ENCODE measurements around the gene SLC35F2. TPM values are rescaled to one million over a fixed set of nuclear protein-coding genes. Genes with fewer than 3 reads are reported as not detected.

Gene SLC35F2
- total RNA-seq, 1 donor from 2014 or later, result 8.8 TPM

DNA sequence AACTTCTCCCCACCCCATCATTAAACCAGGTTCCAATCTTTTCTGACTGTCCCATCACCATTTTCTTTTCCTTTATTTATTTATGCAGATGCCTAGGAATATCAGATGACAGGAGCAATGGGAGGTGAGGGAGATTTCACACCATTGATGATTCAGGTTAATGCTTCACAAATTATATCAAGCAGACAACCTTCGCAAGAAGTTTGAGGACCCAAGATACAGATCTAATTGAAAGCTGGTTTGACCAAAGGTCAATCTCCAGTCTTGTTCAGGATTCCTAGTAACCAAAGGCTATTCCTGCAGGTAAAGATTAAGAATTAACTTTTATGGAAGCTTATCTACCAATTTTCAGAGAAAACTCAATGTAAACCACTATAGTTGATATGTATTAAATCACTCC lies 54.4 kb downstream of the SLC35F2 start:
- Histone ChIP-seq H3K27ac (no peak overlapping the region), H3K9me3 (no peaks in the 10 kb centered on the region), H3K36me3 (no peaks in the 10 kb centered on the region), H3K27me3 (no peaks in the 10 kb centered on the region), H3K4me3 (no peak overlapping the region), H3K4me1 (no peaks in the 10 kb centered on the region)
- TF ChIP-seq, protein P1, sequence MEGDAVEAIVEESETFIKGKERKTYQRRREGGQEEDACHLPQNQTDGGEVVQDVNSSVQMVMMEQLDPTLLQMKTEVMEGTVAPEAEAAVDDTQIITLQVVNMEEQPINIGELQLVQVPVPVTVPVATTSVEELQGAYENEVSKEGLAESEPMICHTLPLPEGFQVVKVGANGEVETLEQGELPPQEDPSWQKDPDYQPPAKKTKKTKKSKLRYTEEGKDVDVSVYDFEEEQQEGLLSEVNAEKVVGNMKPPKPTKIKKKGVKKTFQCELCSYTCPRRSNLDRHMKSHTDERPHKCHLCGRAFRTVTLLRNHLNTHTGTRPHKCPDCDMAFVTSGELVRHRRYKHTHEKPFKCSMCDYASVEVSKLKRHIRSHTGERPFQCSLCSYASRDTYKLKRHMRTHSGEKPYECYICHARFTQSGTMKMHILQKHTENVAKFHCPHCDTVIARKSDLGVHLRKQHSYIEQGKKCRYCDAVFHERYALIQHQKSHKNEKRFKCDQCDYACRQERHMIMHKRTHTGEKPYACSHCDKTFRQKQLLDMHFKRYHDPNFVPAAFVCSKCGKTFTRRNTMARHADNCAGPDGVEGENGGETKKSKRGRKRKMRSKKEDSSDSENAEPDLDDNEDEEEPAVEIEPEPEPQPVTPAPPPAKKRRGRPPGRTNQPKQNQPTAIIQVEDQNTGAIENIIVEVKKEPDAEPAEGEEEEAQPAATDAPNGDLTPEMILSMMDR (IDR thresholded peaks at IDR 0.05), result no peak
- DNase-seq, result no peak
- intact Hi-C loops (cut with DNase I), result no loop called here
- no peak for ATAC-seq

DNA sequence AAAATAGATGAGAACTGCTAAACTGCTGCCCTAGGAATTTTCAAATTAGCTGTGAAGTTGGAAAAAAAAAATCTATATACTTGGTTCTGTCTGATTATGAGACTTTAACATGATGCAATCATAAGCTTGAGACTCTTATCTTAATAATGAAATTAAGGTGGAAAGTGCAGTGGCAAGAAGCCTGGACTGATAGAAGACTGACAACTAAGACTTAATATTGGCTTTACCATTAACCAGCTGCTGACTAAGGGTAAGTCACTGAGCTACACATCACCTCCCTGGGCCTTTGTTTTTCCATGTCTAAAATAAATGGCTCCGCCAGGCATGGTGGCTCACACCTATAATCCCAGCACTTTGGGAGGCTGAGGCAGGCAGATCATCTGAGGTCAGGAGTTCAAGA lies 56.9 kb downstream of the SLC35F2 start:
- Histone ChIP-seq H3K9me3 (no peaks in the 10 kb centered on the region), H3K4me3 (no peak overlapping the region), H3K27ac (no peak overlapping the region), H3K4me1 (no peaks in the 10 kb centered on the region), H3K36me3 (no peaks in the 10 kb centered on the region), H3K27me3 (no peaks in the 10 kb centered on the region)
- no peak for DNase-seq
- TF ChIP-seq, protein P1 (IDR thresholded peaks at IDR 0.05), result no peak
- intact Hi-C loops (cut with DNase I), result no loop called here
- no peak for ATAC-seq

DNA sequence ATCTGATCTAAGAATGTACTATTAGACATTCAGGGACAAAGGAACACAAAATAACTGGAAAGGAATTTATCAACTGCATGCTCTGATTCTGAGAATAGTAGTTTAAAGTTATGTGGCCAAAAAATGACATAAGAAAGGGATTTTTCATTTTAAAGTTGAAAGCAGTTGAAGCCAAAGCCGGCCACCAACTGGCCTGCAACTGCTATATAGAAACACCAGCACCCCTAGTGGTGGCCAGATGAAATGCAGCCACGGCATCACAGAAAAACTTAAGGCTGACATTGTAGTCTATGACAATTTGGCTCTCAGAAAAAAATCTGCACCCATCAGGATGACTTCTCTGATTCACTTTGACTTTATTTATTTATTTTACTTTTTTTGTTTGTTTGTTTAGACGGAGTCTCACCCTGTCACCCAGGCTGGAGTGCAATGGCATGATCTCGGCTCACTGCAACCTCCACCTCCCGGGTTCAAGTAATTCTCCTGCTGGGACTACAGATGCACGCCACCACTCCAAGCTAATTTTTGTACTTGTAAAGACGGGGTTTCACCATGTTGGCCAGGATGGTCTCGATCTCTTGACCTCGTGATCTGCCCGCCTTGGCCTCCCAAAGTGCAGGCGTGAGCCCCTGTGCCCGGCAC lies 59.2 kb downstream of the SLC35F2 start:
- Histone ChIP-seq H3K27me3 (no peaks in the 10 kb centered on the region), H3K27ac (no peak overlapping the region), H3K4me1 (no peaks in the 10 kb centered on the region), H3K9me3 (no peaks in the 10 kb centered on the region), H3K36me3 (no peaks in the 10 kb centered on the region), H3K4me3 (no peak overlapping the region)
- peak; percentile 89 for ATAC-seq
- TF ChIP-seq, protein P1 (IDR thresholded peaks at IDR 0.05), result peak; percentile 98
- DNase-seq, result peak; percentile 77
- intact Hi-C loops (cut with DNase I), result no loop called here

DNA sequence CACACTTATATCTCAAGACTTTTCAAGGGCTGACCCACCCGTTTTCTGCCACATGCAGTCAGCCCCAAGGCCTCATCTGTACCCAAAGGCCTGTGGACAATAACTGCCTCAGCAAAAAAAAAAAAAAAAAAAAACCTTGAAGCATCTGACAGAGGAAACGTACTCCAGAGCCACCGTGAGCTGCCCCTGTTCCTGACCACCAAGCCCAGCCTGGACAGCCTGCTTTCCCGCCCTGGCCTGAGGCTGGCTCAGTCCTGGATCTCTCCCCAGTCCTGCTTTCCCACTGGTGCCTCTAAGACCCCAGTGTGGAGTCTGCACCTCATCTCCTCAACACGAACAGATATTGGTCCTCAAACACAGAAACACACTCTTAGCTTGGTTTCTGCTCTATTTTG lies 66.5 kb downstream of the SLC35F2 start:
- intact Hi-C loops (cut with DNase I), result no loop called here
- ATAC-seq, result no peak
- Histone ChIP-seq H3K27me3 (no peaks in the 10 kb centered on the region), H3K27ac (no peak overlapping the region), H3K36me3 (no peaks in the 10 kb centered on the region), H3K4me1 (no peaks in the 10 kb centered on the region), H3K4me3 (no peak overlapping the region), H3K9me3 (no peaks in the 10 kb centered on the region)
- no peak for DNase-seq
- TF ChIP-seq, protein P1 (IDR thresholded peaks at IDR 0.05), result no peak

DNA sequence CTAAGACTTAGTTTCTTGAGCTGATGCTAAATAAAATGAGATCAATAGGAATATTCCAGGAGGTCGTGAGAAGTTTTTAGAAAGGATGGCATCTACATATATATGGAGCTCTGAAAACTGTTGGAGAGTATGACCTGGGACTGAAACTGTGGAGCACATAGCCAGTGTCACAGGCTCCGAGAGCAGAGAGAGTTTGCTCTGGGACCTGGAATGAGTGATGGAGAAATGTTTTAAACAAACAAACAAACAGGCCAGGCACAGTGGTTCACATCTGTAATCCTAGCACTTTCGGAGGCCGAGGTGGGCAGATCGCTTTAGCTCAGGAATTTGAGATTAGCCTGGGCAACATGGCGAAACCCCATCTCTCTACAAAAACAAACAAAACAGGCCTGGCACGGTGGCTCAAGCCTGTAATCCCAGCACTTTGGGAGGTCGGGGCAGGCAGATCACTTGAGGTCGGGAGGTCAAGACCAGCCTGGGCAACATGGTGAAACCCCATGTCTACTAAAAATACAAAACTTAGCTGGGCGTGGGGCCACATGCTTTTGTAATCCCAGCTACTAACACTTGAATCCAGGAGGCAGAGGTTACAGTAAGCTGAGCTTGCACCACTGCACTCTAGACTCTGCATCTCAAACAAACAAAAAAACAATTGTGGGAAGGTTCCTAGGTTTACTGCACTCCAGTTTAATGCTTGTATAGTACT lies 67.1 kb downstream of the SLC35F2 start:
- no peak overlapping the region for H3K27ac ChIP-seq
- no peaks in the 10 kb centered on the region for H3K27me3 ChIP-seq
- ATAC-seq (no peak), DNase-seq (no peak)
- H3K9me3 ChIP-seq, result no peaks in the 10 kb centered on the region
- TF ChIP-seq, protein P1 (IDR thresholded peaks at IDR 0.05), result no peak
- no peak overlapping the region for H3K4me3 ChIP-seq
- no peaks in the 10 kb centered on the region for H3K4me1 ChIP-seq
- H3K36me3 ChIP-seq, result no peaks in the 10 kb centered on the region
- intact Hi-C loops (cut with DNase I), result no loop called here

Measured in upper lobe of right lung (tissue), 1 donor.